Parathyroid adenoma (tissue), 2 donors: ENCODE data around the gene ZNF77.

ENCODE experiments used
- H2AFZ ChIP-seq: fragments of 300-600 bp; sonication (generic); one replicate; pipeline ENCODE4 v1.7.0; 2017; ENCODE audit warnings: antibody characterized with exemption, mild to moderate bottlenecking
- H3K27ac ChIP-seq: fragments of 300-600 bp; sonication (generic); one replicate; pipeline ENCODE4 v1.7.0; 2017
- H3K27me3 ChIP-seq: fragments of 300-600 bp; sonication (generic); one replicate; pipeline ENCODE4 v1.7.0; 2017; ENCODE audit warnings: low read length; ENCODE audit not compliant: control insufficient read depth, insufficient read depth
- H3K36me3 ChIP-seq: fragments of 300-600 bp; sonication (generic); one replicate; pipeline ENCODE4 v1.7.0; 2017; ENCODE audit warnings: low read length; ENCODE audit not compliant: control insufficient read depth, insufficient read depth
- H3K4me1 ChIP-seq: fragments of 300-600 bp; sonication (generic); one replicate; pipeline ENCODE4 v1.7.0; 2017; ENCODE audit warnings: control low read depth
- H3K4me2 ChIP-seq: fragments of 300-600 bp; sonication (generic); one replicate; pipeline ENCODE4 v1.7.0; 2017; ENCODE audit warnings: low read length
- H3K4me3 ChIP-seq: fragments of 300-600 bp; sonication (generic); one replicate; pipeline ENCODE4 v1.7.0; 2017; ENCODE audit warnings: low read depth, low read length
- H3K79me2 ChIP-seq: fragments of 300-600 bp; sonication (generic); one replicate; pipeline ENCODE4 v1.7.0; 2017; ENCODE audit warnings: control low read depth
- H3K9ac ChIP-seq: fragments of 300-600 bp; sonication (generic); one replicate; pipeline ENCODE4 v1.7.0; 2017; ENCODE audit warnings: mild to moderate bottlenecking
- H3K9me3 ChIP-seq: fragments of 300-600 bp; sonication (generic); one replicate; pipeline ENCODE4 v1.7.0; 2017; ENCODE audit warnings: low read length; ENCODE audit not compliant: control insufficient read depth
- TF ChIP-seq, protein P1 (sequence below): fragments of 300-600 bp; sonication (generic); IDR thresholded peaks from one replicate; pipeline ENCODE4 v1.7.0; 2017; ENCODE audit warnings: antibody characterized with exemption, mild to moderate bottlenecking
- donor health status: primary hyperparathyroidism.

Gene ZNF77

DNA sequence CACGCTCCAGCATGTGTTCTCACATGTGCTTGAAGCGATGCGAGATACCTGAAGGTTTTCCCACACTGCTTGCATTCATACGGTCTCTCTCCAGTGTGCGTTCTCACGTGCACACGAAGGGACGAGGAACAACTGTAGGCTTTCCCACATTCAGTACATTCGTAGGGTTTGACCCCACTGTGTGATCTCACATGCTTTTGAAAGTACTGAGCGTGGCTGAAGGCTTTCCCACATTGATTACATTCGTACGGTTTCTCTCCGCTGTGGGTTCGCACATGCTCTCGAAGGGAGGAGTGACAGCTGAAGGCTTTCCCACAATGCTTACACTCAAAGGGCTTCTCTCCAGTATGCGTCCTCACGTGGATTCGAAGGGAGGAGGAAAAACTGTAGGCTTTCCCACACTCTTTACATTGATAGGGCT, 11.3 kb downstream of the ZNF77 start:
- H3K27ac ChIP-seq: no peak overlapping the region
- peaks cover 6% of the 10 kb centered on the region for H3K36me3 ChIP-seq
- H3K4me3 ChIP-seq: no peak overlapping the region
- no peaks in the 10 kb centered on the region for H3K79me2 ChIP-seq
- TF ChIP-seq, protein P1, sequence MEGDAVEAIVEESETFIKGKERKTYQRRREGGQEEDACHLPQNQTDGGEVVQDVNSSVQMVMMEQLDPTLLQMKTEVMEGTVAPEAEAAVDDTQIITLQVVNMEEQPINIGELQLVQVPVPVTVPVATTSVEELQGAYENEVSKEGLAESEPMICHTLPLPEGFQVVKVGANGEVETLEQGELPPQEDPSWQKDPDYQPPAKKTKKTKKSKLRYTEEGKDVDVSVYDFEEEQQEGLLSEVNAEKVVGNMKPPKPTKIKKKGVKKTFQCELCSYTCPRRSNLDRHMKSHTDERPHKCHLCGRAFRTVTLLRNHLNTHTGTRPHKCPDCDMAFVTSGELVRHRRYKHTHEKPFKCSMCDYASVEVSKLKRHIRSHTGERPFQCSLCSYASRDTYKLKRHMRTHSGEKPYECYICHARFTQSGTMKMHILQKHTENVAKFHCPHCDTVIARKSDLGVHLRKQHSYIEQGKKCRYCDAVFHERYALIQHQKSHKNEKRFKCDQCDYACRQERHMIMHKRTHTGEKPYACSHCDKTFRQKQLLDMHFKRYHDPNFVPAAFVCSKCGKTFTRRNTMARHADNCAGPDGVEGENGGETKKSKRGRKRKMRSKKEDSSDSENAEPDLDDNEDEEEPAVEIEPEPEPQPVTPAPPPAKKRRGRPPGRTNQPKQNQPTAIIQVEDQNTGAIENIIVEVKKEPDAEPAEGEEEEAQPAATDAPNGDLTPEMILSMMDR: no peak
- H3K9me3 ChIP-seq: peaks cover 4% of the 10 kb centered on the region
- no peaks in the 10 kb centered on the region for H3K27me3 ChIP-seq
- no peak overlapping the region for H3K4me2 ChIP-seq
- no peaks in the 10 kb centered on the region for H3K4me1 ChIP-seq
- H3K9ac ChIP-seq: no peak overlapping the region
- no peak overlapping the region for H2AFZ ChIP-seq

DNA sequence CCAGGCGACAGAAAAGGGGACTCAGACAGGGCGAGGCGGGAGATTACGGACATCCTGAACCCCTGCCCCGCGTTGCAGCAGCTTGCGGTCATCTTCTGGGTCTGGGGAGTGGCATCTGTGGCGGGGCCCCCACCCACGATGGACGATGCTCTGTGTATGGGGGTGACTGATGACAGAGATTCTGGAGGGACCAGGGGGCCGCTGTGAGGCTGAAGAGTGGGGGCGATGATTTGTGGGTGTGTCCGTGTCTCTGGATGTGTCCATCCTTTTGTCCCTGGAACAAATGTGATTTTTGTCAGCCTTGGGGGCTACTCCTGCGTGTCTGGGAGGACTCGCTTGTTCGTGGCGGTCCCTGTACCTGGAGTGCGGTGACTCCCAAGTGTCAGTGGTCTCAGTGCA, 17.7 kb downstream of the ZNF77 start:
- TF ChIP-seq, protein P1: no peak
- Histone ChIP-seq H3K79me2 (no peaks in the 10 kb centered on the region), H3K36me3 (no peaks in the 10 kb centered on the region), H3K27ac (no peak overlapping the region), H3K9me3 (no peaks in the 10 kb centered on the region), H3K4me3 (no peak overlapping the region), H3K27me3 (no peaks in the 10 kb centered on the region), H3K4me1 (peaks cover 9% of the 10 kb centered on the region), H3K9ac (no peak overlapping the region), H3K4me2 (no peak overlapping the region), H2AFZ (no peak overlapping the region)

DNA sequence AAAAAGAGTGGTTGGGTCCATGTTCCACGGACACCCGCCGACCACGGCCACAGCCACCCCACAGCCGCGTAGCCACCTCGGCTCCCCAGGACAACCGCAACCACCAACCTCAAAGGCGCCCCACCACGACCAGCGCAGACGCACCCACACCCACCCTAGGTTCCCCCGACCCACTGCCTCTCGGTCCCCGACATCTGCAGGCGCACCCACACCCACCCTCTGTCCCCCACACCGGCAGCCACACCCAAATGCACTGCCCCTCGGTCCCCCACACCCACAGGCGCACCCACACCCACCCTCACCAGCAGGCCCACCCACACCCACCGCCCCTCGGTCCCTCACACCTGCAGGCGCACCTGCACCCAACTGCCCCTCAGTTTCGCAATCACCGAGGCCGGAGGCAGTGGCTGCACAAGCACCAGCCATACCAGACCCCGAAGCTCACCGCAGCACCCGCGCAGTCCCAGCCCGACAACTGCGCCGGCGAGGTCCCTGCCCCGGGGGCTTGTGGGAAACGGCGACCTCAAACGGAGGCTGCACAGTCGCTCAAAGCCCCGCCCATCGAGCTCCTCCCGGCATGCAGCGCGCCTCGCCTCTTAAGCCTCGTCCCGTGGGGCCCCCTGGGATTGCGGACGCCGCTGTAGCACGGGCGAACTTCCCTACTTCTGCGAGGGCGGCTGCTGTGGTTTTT, 18.3 kb downstream of the ZNF77 start:
- Histone ChIP-seq H3K27ac (no peak overlapping the region), H3K27me3 (no peaks in the 10 kb centered on the region), H3K9ac (no peak overlapping the region), H3K4me2 (no peak overlapping the region), H3K9me3 (no peaks in the 10 kb centered on the region), H3K36me3 (no peaks in the 10 kb centered on the region), H2AFZ (no peak overlapping the region), H3K4me1 (peaks cover 9% of the 10 kb centered on the region), H3K4me3 (no peak overlapping the region), H3K79me2 (no peaks in the 10 kb centered on the region)
- TF ChIP-seq, protein P1: no peak

DNA sequence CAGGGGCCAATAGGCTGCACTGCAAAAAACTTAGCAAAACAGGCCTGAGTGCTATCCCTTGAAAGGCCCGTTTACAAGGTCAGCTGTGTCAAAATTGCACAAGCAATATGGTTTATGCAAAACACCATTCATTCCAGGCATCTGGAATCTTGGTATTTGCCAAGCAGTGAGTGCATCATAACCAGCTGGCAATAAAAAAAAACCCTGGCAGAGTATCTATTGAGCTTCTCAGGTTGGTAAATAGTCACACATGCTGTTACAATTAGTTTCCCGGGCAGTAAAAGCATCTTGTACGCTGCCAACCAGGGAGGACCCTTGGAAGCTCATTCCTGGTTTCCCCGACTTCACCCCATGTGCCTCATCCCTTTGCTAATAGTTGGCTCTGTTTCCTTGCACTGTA, 21.3 kb downstream of the ZNF77 start:
- peak overlapping the region; percentile 22 for H3K4me2 ChIP-seq
- peaks cover 9% of the 10 kb centered on the region for H3K4me1 ChIP-seq
- H2AFZ ChIP-seq: peak overlapping the region; percentile 58
- TF ChIP-seq, protein P1: no peak
- H3K36me3 ChIP-seq: no peaks in the 10 kb centered on the region
- H3K4me3 ChIP-seq: peak overlapping the region; percentile 15
- H3K9ac ChIP-seq: no peak overlapping the region
- H3K27ac ChIP-seq: peak overlapping the region; percentile 93
- no peaks in the 10 kb centered on the region for H3K9me3 ChIP-seq
- H3K79me2 ChIP-seq: no peaks in the 10 kb centered on the region
- no peaks in the 10 kb centered on the region for H3K27me3 ChIP-seq

DNA sequence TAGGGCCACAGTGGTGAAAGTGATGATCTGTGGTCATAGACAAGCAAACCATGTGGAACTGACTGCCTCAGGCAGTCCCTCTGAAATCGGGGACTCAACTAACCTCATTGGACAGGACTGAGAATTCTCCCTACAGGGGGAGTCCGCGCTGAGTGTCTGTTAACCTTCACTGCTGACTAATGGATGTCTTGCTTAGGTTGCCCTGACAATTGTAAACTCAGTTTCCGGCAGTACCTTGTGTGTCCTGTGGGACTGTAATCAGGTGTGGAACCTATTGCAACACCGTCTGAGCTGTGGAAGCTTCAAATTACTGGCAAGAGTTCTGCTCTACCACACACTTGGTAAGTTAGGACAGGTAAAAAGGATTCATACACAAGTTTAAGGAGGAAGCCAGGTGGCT, 21.8 kb downstream of the ZNF77 start:
- H3K27ac ChIP-seq: peak overlapping the region; percentile 93
- peaks cover 9% of the 10 kb centered on the region for H3K4me1 ChIP-seq
- H3K9ac ChIP-seq: no peak overlapping the region
- H3K9me3 ChIP-seq: peaks cover 2% of the 10 kb centered on the region
- TF ChIP-seq, protein P1: peak; percentile 47
- no peaks in the 10 kb centered on the region for H3K27me3 ChIP-seq
- peak overlapping the region; percentile 58 for H2AFZ ChIP-seq
- H3K4me3 ChIP-seq: peak overlapping the region; percentile 15
- peak overlapping the region; percentile 22 for H3K4me2 ChIP-seq
- H3K79me2 ChIP-seq: no peaks in the 10 kb centered on the region
- H3K36me3 ChIP-seq: no peaks in the 10 kb centered on the region
